Right lobe of liver (tissue), 4 donors: ENCODE measurements around the gene HOXA9.

Experiments used
- CTCF ChIP-seq, 4 donors: fragments of 200-600 bp in 3 of 4; fragments of 450-650 bp in 1 of 4; IDR thresholded peaks; one replicate each; pipeline versions ENCODE4 v1.5.1 to v1.8.0; 2016 to 2022; ENCODE audit warnings: antibody characterized with exemption in 4 of 4, mild to moderate bottlenecking in 2 of 4
- POLR2A ChIP-seq: fragments of 450-650 bp; IDR thresholded peaks from one replicate; pipeline ENCODE4 v1.6.1; 2017; ENCODE audit warnings: antibody characterized with exemption, mild to moderate bottlenecking
- donor health status: DM: no; HTN: no; CAD: no.
- donor health status: DM: no; HTN: no; CAD: no.
- donor health status: DM: no; HTN: yes; CAD: no.

DNA sequence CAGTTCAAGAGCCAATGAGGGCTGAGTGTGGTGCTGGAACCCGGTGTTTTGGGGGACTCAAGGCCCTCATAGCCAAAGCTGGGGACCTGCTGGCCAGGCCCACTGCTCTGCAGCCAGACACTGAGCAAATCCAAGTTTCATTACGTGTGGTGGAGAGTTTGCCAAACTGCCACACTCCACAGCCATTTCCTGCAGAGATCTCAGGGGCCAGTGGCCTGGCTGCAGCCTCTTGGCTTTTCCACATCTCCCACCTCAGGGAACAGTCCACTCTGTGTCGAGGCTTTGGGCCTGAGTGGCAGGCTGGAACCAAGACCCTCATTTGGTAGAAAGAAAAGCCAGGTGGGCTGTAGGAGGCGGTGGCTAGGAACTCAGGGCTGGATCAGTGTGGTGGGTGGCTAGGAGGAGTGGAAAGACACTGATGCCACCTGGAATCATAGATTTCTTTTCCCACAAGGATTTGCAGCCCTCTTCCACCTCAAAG, 16.5 kb upstream of the HOXA9 start:
- TF ChIP-seq CTCF (IDR thresholded peaks at IDR 0.05) (no peak), POLR2A (no peak)
